Stomach (tissue), 9 donors: ENCODE data around the gene TLX3. TPM values are rescaled to one million over a fixed set of nuclear protein-coding genes. Genes with fewer than 3 reads are reported as not detected.

Source experiments
- DNase-seq, 2 donors: peaks; one replicate each; pipeline versions ENCODE4 v3.0.0 to v3.0.0-alpha.2; 2013 to 2019
- H3K27ac ChIP-seq, 5 donors: fragments of 200-600 bp in 4 of 5; sonication (generic) in 4 of 5; one replicate each; pipeline ENCODE4 v1.5.1; 2013 to 2019; ENCODE audit warnings: mild to moderate bottlenecking in 1 of 5, moderate library complexity in 1 of 5
- H3K27me3 ChIP-seq, 3 donors: fragments of 200-600 bp; sonication (generic); one replicate each; pipeline ENCODE4 v1.5.1; 2017 to 2019; ENCODE audit warnings: mixed run types in 1 of 3
- H3K36me3 ChIP-seq, 4 donors: fragments of 200-600 bp; sonication (generic); 1 replicate in 3 of 4; 2 replicates in 1 of 4; pipeline ENCODE4 v1.5.1; 2016 to 2019
- H3K4me1 ChIP-seq, 4 donors: fragments of 200-600 bp; sonication (generic); one replicate each; pipeline ENCODE4 v1.5.1; 2016 to 2019
- H3K4me3 ChIP-seq, 4 donors: fragments of 200-600 bp; sonication (generic) in 3 of 4; one replicate each; pipeline ENCODE4 v1.5.1; 2016 to 2019; ENCODE audit warnings: mild to moderate bottlenecking in 1 of 4
- H3K9me3 ChIP-seq, 4 donors: fragments of 200-600 bp; sonication (generic); one replicate each; pipeline ENCODE4 v1.5.1; 2016 to 2019
- CTCF ChIP-seq, 7 experiments: fragments of 450-650 bp in 4 of 7; fragments of 200-600 bp in 3 of 7; sonication (generic) in 3 of 7; IDR thresholded peaks; one replicate each; pipeline ENCODE4 v1.5.1; 2016 to 2019; ENCODE audit warnings: antibody characterized with exemption in 7 of 7, control low read depth in 2 of 7, mild to moderate bottlenecking in 1 of 7
- EP300 ChIP-seq: sonication (generic); formaldehyde crosslinking; IDR thresholded peaks from one replicate; pipeline ENCODE4 v1.6.1; 2017; ENCODE audit warnings: antibody characterized with exemption
- POLR2A ChIP-seq, 4 donors: fragments of 450-650 bp; IDR thresholded peaks; one replicate each; pipeline ENCODE4 v1.6.1; 2016; ENCODE audit warnings: antibody characterized with exemption in 4 of 4, control low read depth in 2 of 4, mild to moderate bottlenecking in 1 of 4, moderate library complexity in 1 of 4
- POLR2AphosphoS5 ChIP-seq, 3 donors: sonication (generic); formaldehyde crosslinking; IDR thresholded peaks; one replicate each; pipeline ENCODE4 v1.6.1; 2016; ENCODE audit warnings: antibody characterized with exemption in 3 of 3
- WGBS, 5 donors: extraction: QIAGEN DNeasy Blood & Tissue Kit in 3 of 5; methylation state at CpG; one replicate each; pipeline versions ENCODE4 v1.1.5 to v1.1.7; 2013 to 2018; 5-methylcytosine and 5-hydroxymethylcytosine counted together
- intact Hi-C: fragments of 100-400 bp; cut with DNase I; formaldehyde crosslinking; loops from one replicate; pipeline ENCODE4 v1.15.1; 2023; ENCODE audit warnings: low total_unique reads
- polyA plus RNA-seq, 3 donors: library from polyadenylated mRNA; stranded (reverse); fragments of 200-250 nt; gene quantifications; one replicate each; pipeline ENCODE4 v1.2.3, GENCODE V29; 2013
- total RNA-seq, 5 donors: library from RNA; depleted of rRNA; stranded (reverse); fragments of >200 nt; gene quantifications; one replicate each; pipeline versions ENCODE4 v1.1.0 to v1.2.3, GENCODE V29; 2014 to 2016
- donor health status: healthy with polysubstance abuse.
- donor health status: Bipolar disorder and iron deficiency.
- donor health status: healthy.

Gene TLX3
- total and polyA plus RNA-seq, 8 donors: not detected

- 68 to 82% (median 77%) methylated on average over 8 of the region's 8 CpGs for WGBS, 5 donors
- H3K36me3 ChIP-seq: no peaks in the 10 kb centered on the region
- TF ChIP-seq POLR2A (IDR thresholded peaks at IDR 0.05) (no peak), POLR2AphosphoS5 (IDR thresholded peaks at IDR 0.05) (no peak), EP300 (no peak), CTCF (IDR thresholded peaks at IDR 0.05) (no peak)
- no peaks in the 10 kb centered on the region for H3K4me1 ChIP-seq
- no peak overlapping the region for H3K27ac ChIP-seq
- DNase-seq: no peak
- H3K9me3 ChIP-seq: peaks cover 0 to 1% (median 0%) of the 10 kb centered on the region in 4 donors
- intact Hi-C loops: no loop called here
- H3K4me3 ChIP-seq: no peak overlapping the region
- H3K27me3 ChIP-seq: peaks cover 0 to 89% (median 8%) of the 10 kb centered on the region in 3 donors
Observed at GRCh38 chr5:171330021-171330420, 21.0 kb downstream of the TLX3 start.

GRCh38 chr5:171335616-171336015 lies 26.6 kb downstream of the TLX3 start:
- Histone ChIP-seq H3K4me1 (peaks cover 3 to 18% (median 8%) of the 10 kb centered on the region in 4 donors), H3K4me3 (no peak overlapping the region), H3K9me3 (no peaks in the 10 kb centered on the region), H3K36me3 (no peaks in the 10 kb centered on the region), H3K27me3 (peaks cover 0 to 85% (median 12%) of the 10 kb centered on the region in 3 donors), H3K27ac (no peak overlapping the region)
- WGBS, 5 donors: 64 to 81% (median 74%) methylated on average over 7 to 8 of the region's 8 CpGs
- intact Hi-C loops: loop anchor here (5.0 kb wide), 1 partner anchor 523 kb away; no protein-coding TSS in a partner anchor
- TF ChIP-seq EP300: no peak
- TF ChIP-seq POLR2AphosphoS5 (IDR thresholded peaks at IDR 0.05): no peak
- TF ChIP-seq CTCF (IDR thresholded peaks at IDR 0.05): no peak
- TF ChIP-seq POLR2A (IDR thresholded peaks at IDR 0.05): no peak
- no peak for DNase-seq

- H3K36me3 ChIP-seq: no peaks in the 10 kb centered on the region
- H3K4me1 ChIP-seq: peaks cover 3 to 21% (median 10%) of the 10 kb centered on the region in 4 donors
- peak; percentile 36 to 84 for DNase-seq
- H3K27me3 ChIP-seq: peaks cover 0 to 85% (median 12%) of the 10 kb centered on the region in 3 donors
- 5 to 12% (median 7%) methylated on average over 31 of the region's 31 CpGs for WGBS, 5 donors
- no peaks in the 10 kb centered on the region for H3K9me3 ChIP-seq
- peak overlapping the region; percentile 21 to 45 (median 34) for H3K4me3 ChIP-seq
- TF ChIP-seq CTCF (IDR thresholded peaks at IDR 0.05): peak in 5 of 7 experiments; percentile 12 to 38 (median 17)
- TF ChIP-seq EP300: no peak
- no peak for TF ChIP-seq POLR2A (IDR thresholded peaks at IDR 0.05)
- H3K27ac ChIP-seq: no peak overlapping the region
- intact Hi-C loops: loop anchor here (5.0 kb wide), 1 partner anchor 524 kb away; no protein-coding TSS in a partner anchor
Observed at GRCh38 chr5:171336521-171337209, 27.6 kb downstream of the TLX3 start.

- intact Hi-C loops: loop anchor here (5.0 kb wide), 1 partner anchor 525 kb away; no protein-coding TSS in a partner anchor
- no peak for TF ChIP-seq EP300
- TF ChIP-seq POLR2AphosphoS5 (IDR thresholded peaks at IDR 0.05): no peak
- no peak for TF ChIP-seq CTCF (IDR thresholded peaks at IDR 0.05)
- TF ChIP-seq POLR2A (IDR thresholded peaks at IDR 0.05): no peak
- Histone ChIP-seq H3K9me3 (no peaks in the 10 kb centered on the region), H3K36me3 (no peaks in the 10 kb centered on the region), H3K27me3 (peaks cover 0 to 81% (median 12%) of the 10 kb centered on the region in 3 donors), H3K4me1 (peaks cover 3 to 21% (median 10%) of the 10 kb centered on the region in 4 donors), H3K27ac (no peak overlapping the region), H3K4me3 (peak overlapping the region; percentile 21 to 45 (median 34))
- WGBS, 5 donors: 26 to 40% (median 32%) methylated on average over 11 of the region's 11 CpGs
- DNase-seq: no peak
Observed at GRCh38 chr5:171337210-171337569, 28.1 kb downstream of the TLX3 start.
